IMR-90 (cell line): Measurements from ENCODE around the gene INO80B. TPM values are rescaled to one million over a fixed set of nuclear protein-coding genes. Genes with fewer than 3 reads are reported as not detected.

ENCODE experiments used
- ATAC-seq: fragments of 200-7000 bp; cut with Tn5 transposase; 2 replicates; pipeline ENCODE4 v1.9.1; 2020; ENCODE audit warnings: low read depth, mild to moderate bottlenecking, moderate library complexity
- BruUV-seq: library from RNA; stranded (reverse); fragments of 400-500 nt; replicated peaks from 2 replicates; lab custom pipeline; 2021; lab: Mats Ljungman, UMichigan
- CTCF ChIA-PET: fragments of 300-600 bp; formaldehyde crosslinking; extraction: SDS; loops from one replicate; lab custom pipeline; 2021; ENCODE audit warnings: antibody characterized with exemption; lab: Yijun Ruan, JAX
- POLR2A ChIA-PET: fragments of 300-600 bp; sonication (Branson Sonifier 250); formaldehyde crosslinking; loops from one replicate; lab custom pipeline; 2022; ENCODE audit warnings: antibody characterized with exemption; ENCODE audit not compliant: unreplicated experiment; lab: Charles Lee
- DNase-seq: peaks from one replicate; pipeline ENCODE4 v3.0.0; 2013
- H2AFZ ChIP-seq: replicated peaks from 2 replicates; pipeline ENCODE3; 2013; ENCODE audit warnings: low read length, mild to moderate bottlenecking; ENCODE audit not compliant: poor library complexity
- H2AK5ac ChIP-seq: 2 replicates; pipeline ENCODE4 v1.6.1; 2013; ENCODE audit warnings: low read depth, low read length, inconsistent platforms
- H2AK9ac ChIP-seq: replicated peaks from 2 replicates; pipeline ENCODE3; 2013; ENCODE audit warnings: mild to moderate bottlenecking, low read depth, low read length, moderate library complexity; ENCODE audit not compliant: poor library complexity
- H2BK120ac ChIP-seq: 2 replicates; pipeline ENCODE4 v1.6.1; 2013; ENCODE audit warnings: low read depth, low read length, inconsistent platforms
- H2BK15ac ChIP-seq: 3 replicates; pipeline ENCODE4 v1.6.1; 2013; ENCODE audit warnings: low read depth, low read length, inconsistent platforms
- H2BK20ac ChIP-seq: 2 replicates; pipeline ENCODE4 v1.6.1; 2013; ENCODE audit warnings: low read depth, mild to moderate bottlenecking, inconsistent platforms, low read length, moderate library complexity
- H2BK5ac ChIP-seq: 2 replicates; pipeline ENCODE4 v1.6.1; 2013; ENCODE audit warnings: mild to moderate bottlenecking, low read depth, low read length, inconsistent platforms; ENCODE audit not compliant: poor library complexity, severe bottlenecking
- H3K14ac ChIP-seq: replicated peaks from 2 replicates; pipeline ENCODE4 v1.6.1; 2013; ENCODE audit warnings: low read depth, low read length, inconsistent platforms
- H3K18ac ChIP-seq: 2 replicates; pipeline ENCODE4 v1.6.1; 2013; ENCODE audit warnings: low read depth, low read length, control low read depth
- H3K23ac ChIP-seq: 2 replicates; pipeline ENCODE4 v1.6.1; 2013; ENCODE audit warnings: low read depth, low read length, inconsistent platforms
- H3K27ac ChIP-seq: 2 replicates; pipeline ENCODE4 v1.5.1; 2013; ENCODE audit warnings: mild to moderate bottlenecking, control low read depth, low read length; ENCODE audit not compliant: insufficient read depth
- H3K27me3 ChIP-seq: 2 replicates; pipeline ENCODE4 v1.6.1; 2013; ENCODE audit warnings: low read length; ENCODE audit not compliant: control insufficient read depth, insufficient read depth
- H3K36me3 ChIP-seq: 2 replicates; pipeline ENCODE4 v1.6.1; 2013; ENCODE audit warnings: low read length, mixed read lengths; ENCODE audit not compliant: control insufficient read depth, insufficient read depth
- H3K4ac ChIP-seq: 2 replicates; pipeline ENCODE4 v1.6.1; 2013; ENCODE audit warnings: low read depth, low read length, inconsistent platforms
- H3K4me1 ChIP-seq: 2 replicates; pipeline ENCODE4 v1.6.1; 2013; ENCODE audit warnings: low read length, mixed read lengths; ENCODE audit not compliant: control insufficient read depth, insufficient read depth
- H3K4me2 ChIP-seq: 2 replicates; pipeline ENCODE4 v1.6.1; 2013; ENCODE audit warnings: low read depth, mild to moderate bottlenecking, control low read depth, low read length, moderate library complexity
- H3K4me3 ChIP-seq: 2 replicates; pipeline ENCODE4 v1.5.1; 2013; ENCODE audit warnings: low read depth, mild to moderate bottlenecking, control low read depth, low read length, moderate library complexity; ENCODE audit not compliant: insufficient read depth
- H3K56ac ChIP-seq: 2 replicates; pipeline ENCODE4 v1.6.1; 2013; ENCODE audit warnings: low read length, inconsistent platforms; ENCODE audit not compliant: insufficient read depth; ENCODE audit errors: extremely low read depth
- H3K79me1 ChIP-seq, 2 experiments: 2 replicates each; pipeline ENCODE4 v1.6.1; 2013; ENCODE audit warnings: low read length in 2 of 2, inconsistent platforms in 1 of 2, low read depth in 1 of 2
- H3K9ac ChIP-seq: 2 replicates; pipeline ENCODE4 v1.6.1; 2013; ENCODE audit warnings: low read depth, low read length, control low read depth
- H3K9me1 ChIP-seq: 2 replicates; pipeline ENCODE4 v1.6.1; 2013; ENCODE audit warnings: low read length, inconsistent platforms; ENCODE audit not compliant: insufficient read depth
- H3K9me3 ChIP-seq: 2 replicates; pipeline ENCODE4 v1.6.1; 2013; ENCODE audit warnings: low read length; ENCODE audit not compliant: control insufficient read depth, insufficient read depth
- H4K20me1 ChIP-seq: 2 replicates; pipeline ENCODE4 v1.6.1; 2013; ENCODE audit warnings: low read length, inconsistent platforms; ENCODE audit not compliant: insufficient read depth
- H4K5ac ChIP-seq: 2 replicates; pipeline ENCODE4 v1.6.1; 2013; ENCODE audit warnings: mild to moderate bottlenecking, low read depth, low read length, control low read depth
- H4K8ac ChIP-seq, 2 experiments: 2 replicates each; pipeline ENCODE4 v1.6.1; 2013; ENCODE audit warnings: low read depth in 2 of 2, low read length in 2 of 2, control low read depth in 1 of 2, inconsistent platforms in 1 of 2
- H4K91ac ChIP-seq: 2 replicates; pipeline ENCODE4 v1.6.1; 2013; ENCODE audit warnings: low read depth, low read length, inconsistent platforms; ENCODE audit not compliant: insufficient read depth
- BHLHE40 ChIP-seq: fragments of 150-350 bp; IDR thresholded peaks from 2 replicates; pipeline ENCODE4 v1.6.1; 2016; ENCODE audit warnings: mild to moderate bottlenecking, low read depth, low read length
- CEBPB ChIP-seq: IDR thresholded peaks from 2 replicates; pipeline ENCODE4 v1.6.1; 2012; ENCODE audit warnings: low read depth, low read length, improper control_type of control experiment
- CHD1 ChIP-seq: IDR thresholded peaks from 2 replicates; pipeline ENCODE4 v1.6.1; 2012; ENCODE audit warnings: low read depth, low read length, improper control_type of control experiment
- FOS ChIP-seq: fragments of 150-350 bp; IDR thresholded peaks from 2 replicates; pipeline ENCODE4 v1.6.1; 2016; ENCODE audit warnings: low read depth, low read length
- MAFK ChIP-seq: IDR thresholded peaks from 2 replicates; pipeline ENCODE4 v1.6.1; 2012; ENCODE audit warnings: low read depth, low read length, improper control_type of control experiment
- MAZ ChIP-seq: IDR thresholded peaks from 2 replicates; pipeline ENCODE4 v1.6.1; 2012; ENCODE audit warnings: low read depth, mild to moderate bottlenecking, low read length, improper control_type of control experiment, moderate library complexity, borderline replicate concordance
- MXI1 ChIP-seq: IDR thresholded peaks from 2 replicates; pipeline ENCODE4 v1.6.1; 2012; ENCODE audit warnings: low read depth, mild to moderate bottlenecking, low read length, moderate library complexity, borderline replicate concordance
- NFE2L2 ChIP-seq: fragments of 150-350 bp; IDR thresholded peaks from 2 replicates; pipeline ENCODE4 v1.6.1; 2016; ENCODE audit warnings: low read depth, mild to moderate bottlenecking, low read length
- POLR2A ChIP-seq: IDR thresholded peaks from 2 replicates; pipeline ENCODE4 v1.6.1; 2012; ENCODE audit warnings: mild to moderate bottlenecking, low read depth, low read length
- RAD21 ChIP-seq: IDR thresholded peaks from 2 replicates; pipeline ENCODE4 v1.6.1; 2012; ENCODE audit warnings: low read length, improper control_type of control experiment
- RCOR1 ChIP-seq: IDR thresholded peaks from 2 replicates; pipeline ENCODE4 v1.6.1; 2012; ENCODE audit warnings: mild to moderate bottlenecking, low read length, improper control_type of control experiment; ENCODE audit not compliant: insufficient replicate concordance
- RFX5 ChIP-seq: IDR thresholded peaks from 2 replicates; pipeline ENCODE4 v1.8.0; 2012; ENCODE audit warnings: low read depth, mild to moderate bottlenecking, low read length, moderate library complexity
- SMC3 ChIP-seq: fragments of 150-350 bp; IDR thresholded peaks from 2 replicates; pipeline ENCODE4 v1.6.1; 2016; ENCODE audit warnings: low read depth, mild to moderate bottlenecking, antibody characterized with exemption, low read length, moderate library complexity
- WGBS, 2 experiments: methylation state at CpG; one replicate each; pipeline versions ENCODE4 v1.1.5 to v1.1.7; 2013; ENCODE audit warnings: missing lambda C conversion rate in 2 of 2; ENCODE audit not compliant: insufficient read length in 1 of 2; ENCODE audit errors: extremely low coverage in 2 of 2; 5-methylcytosine and 5-hydroxymethylcytosine counted together
- dilution Hi-C: fragments of 300-500 bp; cut with HindIII; formaldehyde crosslinking; loops from one replicate; pipeline ENCODE4 v1.14.3; 2018; ENCODE audit warnings: low sequenced_read_pairs; ENCODE audit not compliant: unreplicated experiment
- in situ Hi-C: fragments of 300-500 bp; cut with MboI; formaldehyde crosslinking; loops from 3 replicates; pipeline ENCODE4 v1.14.3; 2019; ENCODE audit warnings: low sequenced_read_pairs, inconsistent platforms, mixed read lengths
- intact Hi-C: fragments of 100-400 bp; cut with micrococcal nuclease; formaldehyde crosslinking; loops from 2 replicates; pipeline ENCODE4 v1.10.0; 2022
- polyA plus RNA-seq, 3 experiments: library from polyadenylated mRNA; depleted of rRNA; stranded (reverse); fragments of >200 nt; gene quantifications; 2 replicates each; pipeline ENCODE4 v1.2.3, GENCODE V29; 2012; ENCODE audit warnings: low replicate concordance in 1 of 3
- total RNA-seq: library from RNA; depleted of rRNA; stranded (reverse); fragments of >200 nt; gene quantifications from 2 replicates; pipeline ENCODE4 v1.2.3, GENCODE V29; 2012
- TF ChIP-seq, protein P1 (sequence below): conservative IDR thresholded peaks from 2 replicates; pipeline ENCODE4 v1.5.1; 2012; ENCODE audit warnings: mild to moderate bottlenecking, low read depth, low read length, improper control_type of control experiment
- TF ChIP-seq, protein P2 (sequence below): fragments of 150-350 bp; IDR thresholded peaks from 2 replicates; pipeline ENCODE4 v1.6.1; 2016; ENCODE audit warnings: low read depth, mild to moderate bottlenecking, low read length, moderate library complexity, borderline replicate concordance
- TF ChIP-seq, protein P3 (sequence below): fragments of 150-350 bp; IDR thresholded peaks from 2 replicates; pipeline ENCODE4 v1.6.1; 2017; ENCODE audit warnings: mild to moderate bottlenecking, antibody characterized with exemption, low read length, low read depth

INO80B gene
- total and polyA plus RNA-seq, 2 of the 4 experiments (the other 2 are of a cell fraction), result 4.5 to 10.5 TPM

DNA sequence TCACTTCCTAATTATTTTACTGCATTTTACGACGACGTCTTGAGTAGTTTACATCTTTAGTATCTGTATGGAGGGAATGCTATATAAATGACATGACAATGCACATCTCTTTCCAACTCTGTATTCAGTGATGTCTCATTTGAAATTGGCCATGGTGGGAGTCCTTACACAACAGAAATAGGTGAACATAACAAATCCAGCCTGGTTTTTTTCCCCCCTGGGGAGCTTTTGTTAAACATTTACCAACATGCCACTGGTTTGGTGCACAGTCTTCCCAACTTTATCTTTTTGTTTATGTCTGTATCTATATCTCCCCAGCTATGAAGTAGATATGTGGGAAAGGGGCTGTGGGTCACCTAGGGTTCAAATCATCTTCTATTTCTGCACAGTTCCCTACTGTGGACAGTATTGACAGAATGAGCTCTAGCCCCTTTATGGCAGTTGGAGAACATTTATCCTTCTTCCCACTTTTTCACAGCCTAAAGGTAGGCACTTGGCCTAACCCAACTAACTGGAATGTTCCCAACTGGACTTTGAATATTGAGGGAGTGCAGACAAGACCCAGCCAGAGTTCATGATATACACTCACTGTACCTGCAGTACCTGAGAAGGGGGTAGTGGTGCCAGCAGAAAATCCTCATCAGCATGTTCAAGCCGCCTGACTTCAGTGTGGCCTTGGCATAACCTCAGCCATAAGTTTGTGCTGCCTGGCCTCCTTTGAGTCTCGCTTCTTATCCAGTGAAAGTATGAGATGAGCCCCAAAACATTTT lies 7.5 kb upstream of the INO80B start:
- ChIA-PET CTCF (interaction anchor here (0.7 kb wide), 1 partner anchor 10 kb away, joined by 4 read pairs; no protein-coding TSS in a partner anchor), POLR2A (no interaction called here)
- Histone ChIP-seq H3K36me3 (no peaks in the 10 kb centered on the region), H3K18ac (no peak overlapping the region), H4K5ac (no peak overlapping the region), H2BK120ac (no peak overlapping the region), H3K79me1 (no peaks in the 10 kb centered on the region), H3K14ac (no peak overlapping the region), H3K4ac (no peak overlapping the region), H3K27ac (no peak overlapping the region), H2BK5ac (no peak overlapping the region), H3K9me3 (no peaks in the 10 kb centered on the region), H3K9me1 (no peaks in the 10 kb centered on the region), H2AK5ac (no peak overlapping the region), H3K27me3 (peaks cover 5% of the 10 kb centered on the region; the same call in 1 of the 2 replicates), H3K4me2 (no peak overlapping the region), H3K4me1 (no peaks in the 10 kb centered on the region), H2BK20ac (no peak overlapping the region), H2AK9ac (no peak overlapping the region), H3K4me3 (no peak overlapping the region), H3K56ac (no peak overlapping the region), H3K9ac (no peak overlapping the region), H2BK15ac (no peak overlapping the region), H4K20me1 (no peaks in the 10 kb centered on the region), H4K8ac (no peak overlapping the region), H2AFZ (no peak overlapping the region), H3K23ac (no peak overlapping the region), H4K91ac (no peak overlapping the region)
- dilution Hi-C loops (no loop called here), in situ Hi-C loops (no loop called here), intact Hi-C loops (no loop called here)
- WGBS, 2 experiments, result no CpG with 5 or more reads among the region's 5 CpGs
- no peak for DNase-seq
- no TSS peak for BruUV-seq
- TF ChIP-seq FOS, result no peak
- no peak for TF ChIP-seq RFX5
- no peak for TF ChIP-seq NFE2L2
- no peak for TF ChIP-seq CEBPB
- TF ChIP-seq, protein P1, sequence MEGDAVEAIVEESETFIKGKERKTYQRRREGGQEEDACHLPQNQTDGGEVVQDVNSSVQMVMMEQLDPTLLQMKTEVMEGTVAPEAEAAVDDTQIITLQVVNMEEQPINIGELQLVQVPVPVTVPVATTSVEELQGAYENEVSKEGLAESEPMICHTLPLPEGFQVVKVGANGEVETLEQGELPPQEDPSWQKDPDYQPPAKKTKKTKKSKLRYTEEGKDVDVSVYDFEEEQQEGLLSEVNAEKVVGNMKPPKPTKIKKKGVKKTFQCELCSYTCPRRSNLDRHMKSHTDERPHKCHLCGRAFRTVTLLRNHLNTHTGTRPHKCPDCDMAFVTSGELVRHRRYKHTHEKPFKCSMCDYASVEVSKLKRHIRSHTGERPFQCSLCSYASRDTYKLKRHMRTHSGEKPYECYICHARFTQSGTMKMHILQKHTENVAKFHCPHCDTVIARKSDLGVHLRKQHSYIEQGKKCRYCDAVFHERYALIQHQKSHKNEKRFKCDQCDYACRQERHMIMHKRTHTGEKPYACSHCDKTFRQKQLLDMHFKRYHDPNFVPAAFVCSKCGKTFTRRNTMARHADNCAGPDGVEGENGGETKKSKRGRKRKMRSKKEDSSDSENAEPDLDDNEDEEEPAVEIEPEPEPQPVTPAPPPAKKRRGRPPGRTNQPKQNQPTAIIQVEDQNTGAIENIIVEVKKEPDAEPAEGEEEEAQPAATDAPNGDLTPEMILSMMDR, result no peak
- TF ChIP-seq RAD21, result no peak
- no peak for TF ChIP-seq SMC3
- TF ChIP-seq MXI1, result no peak
- no peak for TF ChIP-seq MAZ
- no peak for TF ChIP-seq CHD1
- TF ChIP-seq RCOR1, result no peak
- TF ChIP-seq, protein P2, sequence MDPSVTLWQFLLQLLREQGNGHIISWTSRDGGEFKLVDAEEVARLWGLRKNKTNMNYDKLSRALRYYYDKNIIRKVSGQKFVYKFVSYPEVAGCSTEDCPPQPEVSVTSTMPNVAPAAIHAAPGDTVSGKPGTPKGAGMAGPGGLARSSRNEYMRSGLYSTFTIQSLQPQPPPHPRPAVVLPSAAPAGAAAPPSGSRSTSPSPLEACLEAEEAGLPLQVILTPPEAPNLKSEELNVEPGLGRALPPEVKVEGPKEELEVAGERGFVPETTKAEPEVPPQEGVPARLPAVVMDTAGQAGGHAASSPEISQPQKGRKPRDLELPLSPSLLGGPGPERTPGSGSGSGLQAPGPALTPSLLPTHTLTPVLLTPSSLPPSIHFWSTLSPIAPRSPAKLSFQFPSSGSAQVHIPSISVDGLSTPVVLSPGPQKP, result no peak
- TF ChIP-seq BHLHE40, result no peak
- no peak for TF ChIP-seq MAFK
- TF ChIP-seq POLR2A, result no peak
- TF ChIP-seq, protein P3, sequence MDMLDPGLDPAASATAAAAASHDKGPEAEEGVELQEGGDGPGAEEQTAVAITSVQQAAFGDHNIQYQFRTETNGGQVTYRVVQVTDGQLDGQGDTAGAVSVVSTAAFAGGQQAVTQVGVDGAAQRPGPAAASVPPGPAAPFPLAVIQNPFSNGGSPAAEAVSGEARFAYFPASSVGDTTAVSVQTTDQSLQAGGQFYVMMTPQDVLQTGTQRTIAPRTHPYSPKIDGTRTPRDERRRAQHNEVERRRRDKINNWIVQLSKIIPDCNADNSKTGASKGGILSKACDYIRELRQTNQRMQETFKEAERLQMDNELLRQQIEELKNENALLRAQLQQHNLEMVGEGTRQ, result no peak
- no peak for ATAC-seq
